Measurements from ENCODE around the gene MSH6. TPM values are rescaled to one million over a fixed set of nuclear protein-coding genes. Genes with fewer than 3 reads are reported as not detected.

Gene MSH6
- total and polyA plus RNA-seq, 9 of the 15 experiments (the other 6 are each of a cell fraction or from before 2014, with no cell fraction given): 15.3 to 147 (median 80.5) TPM

GRCh38 chr2:47741101-47741500 is 41.8 kb upstream of the MSH6 start (continued):
- TF ChIP-seq HNRNPH1 (optimal IDR thresholded peaks at IDR 0.05; ENCODE audit: low read depth, low read length): no peak

- Histone ChIP-seq H3K27ac (ENCODE audit: extremely low read depth, low read depth, low read length) (no peak overlapping the region), H3K9me1 (ENCODE audit: control insufficient read depth, insufficient read depth, low read length) (no peaks in the 10 kb centered on the region), H3K4me3 (no peak overlapping the region), H3K27me3 (ENCODE audit: control insufficient read depth in 2 of 2, insufficient read depth in 2 of 2, low read length in 2 of 2) (peaks cover 10 to 22% of the 10 kb centered on the region in 2 experiments; a peak in 4 of 5 replicates), H3K4me1 (replicated peaks in 1 of 2; ENCODE audit: control insufficient read depth in 2 of 2, insufficient read depth in 2 of 2, low read length in 2 of 2) (no peaks in the 10 kb centered on the region), H3K9ac (ENCODE audit: insufficient read depth in 1 of 2, low read depth in 2 of 2, low read length in 2 of 2) (no peak overlapping the region), H3K4me2 (ENCODE audit: insufficient read depth, low read length) (no peak overlapping the region), H3K9me3 (replicated peaks; ENCODE audit: control insufficient read depth, insufficient read depth, low read depth, low read length) (no peaks in the 10 kb centered on the region), H3K79me2 (ENCODE audit: control insufficient read depth, insufficient read depth, low read length) (no peaks in the 10 kb centered on the region), H2AFZ (ENCODE audit: low read depth, low read length) (no peak overlapping the region), H3K36me3 (ENCODE audit: control insufficient read depth, insufficient read depth, low read length) (no peaks in the 10 kb centered on the region), H4K20me1 (replicated peaks; ENCODE audit: control insufficient read depth, insufficient read depth, low read length) (no peaks in the 10 kb centered on the region)
- in situ Hi-C loops (cut with MboI): no loop called here
- 2% methylated on average over 3 of the region's 3 CpGs for WGBS (ENCODE audit: insufficient coverage, low coverage, missing lambda C conversion rate)
- ChIA-PET POLR2A (interaction anchor here (1.1 kb wide), 1 partner anchor 10 kb away, joined by 3 read pairs; no protein-coding TSS in a partner anchor), CTCF (ENCODE audit: low intra/inter-chr PET ratio) (no interaction called here)
- ATAC-seq (no peak), FAIRE-seq (no peak), DNase-seq (ENCODE audit: extremely low read depth in 1 of 4, low spot score in 3 of 4) (no peak)
- no TSS peak for BruUV-seq (replicated peaks)
- intact Hi-C loops (cut with micrococcal nuclease): no loop called here
- TF ChIP-seq, protein P1, sequence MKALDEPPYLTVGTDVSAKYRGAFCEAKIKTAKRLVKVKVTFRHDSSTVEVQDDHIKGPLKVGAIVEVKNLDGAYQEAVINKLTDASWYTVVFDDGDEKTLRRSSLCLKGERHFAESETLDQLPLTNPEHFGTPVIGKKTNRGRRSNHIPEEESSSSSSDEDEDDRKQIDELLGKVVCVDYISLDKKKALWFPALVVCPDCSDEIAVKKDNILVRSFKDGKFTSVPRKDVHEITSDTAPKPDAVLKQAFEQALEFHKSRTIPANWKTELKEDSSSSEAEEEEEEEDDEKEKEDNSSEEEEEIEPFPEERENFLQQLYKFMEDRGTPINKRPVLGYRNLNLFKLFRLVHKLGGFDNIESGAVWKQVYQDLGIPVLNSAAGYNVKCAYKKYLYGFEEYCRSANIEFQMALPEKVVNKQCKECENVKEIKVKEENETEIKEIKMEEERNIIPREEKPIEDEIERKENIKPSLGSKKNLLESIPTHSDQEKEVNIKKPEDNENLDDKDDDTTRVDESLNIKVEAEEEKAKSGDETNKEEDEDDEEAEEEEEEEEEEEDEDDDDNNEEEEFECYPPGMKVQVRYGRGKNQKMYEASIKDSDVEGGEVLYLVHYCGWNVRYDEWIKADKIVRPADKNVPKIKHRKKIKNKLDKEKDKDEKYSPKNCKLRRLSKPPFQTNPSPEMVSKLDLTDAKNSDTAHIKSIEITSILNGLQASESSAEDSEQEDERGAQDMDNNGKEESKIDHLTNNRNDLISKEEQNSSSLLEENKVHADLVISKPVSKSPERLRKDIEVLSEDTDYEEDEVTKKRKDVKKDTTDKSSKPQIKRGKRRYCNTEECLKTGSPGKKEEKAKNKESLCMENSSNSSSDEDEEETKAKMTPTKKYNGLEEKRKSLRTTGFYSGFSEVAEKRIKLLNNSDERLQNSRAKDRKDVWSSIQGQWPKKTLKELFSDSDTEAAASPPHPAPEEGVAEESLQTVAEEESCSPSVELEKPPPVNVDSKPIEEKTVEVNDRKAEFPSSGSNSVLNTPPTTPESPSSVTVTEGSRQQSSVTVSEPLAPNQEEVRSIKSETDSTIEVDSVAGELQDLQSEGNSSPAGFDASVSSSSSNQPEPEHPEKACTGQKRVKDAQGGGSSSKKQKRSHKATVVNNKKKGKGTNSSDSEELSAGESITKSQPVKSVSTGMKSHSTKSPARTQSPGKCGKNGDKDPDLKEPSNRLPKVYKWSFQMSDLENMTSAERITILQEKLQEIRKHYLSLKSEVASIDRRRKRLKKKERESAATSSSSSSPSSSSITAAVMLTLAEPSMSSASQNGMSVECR (CRISPR knock-in tag; IDR thresholded peaks at IDR 0.05): no peak
- no peak for TF ChIP-seq SRSF1 (IDR thresholded peaks at IDR 0.05; ENCODE audit: low read depth, low read length)
- TF ChIP-seq ZNF408 (CRISPR knock-in tag; IDR thresholded peaks at IDR 0.05; ENCODE audit: low read depth): no peak
- no peak for TF ChIP-seq FOXM1 (IDR thresholded peaks at IDR 0.05; ENCODE audit: low read depth)
- no peak for TF ChIP-seq FOXM1 (CRISPR knock-in tag; IDR thresholded peaks at IDR 0.05; ENCODE audit: low read depth)
- TF ChIP-seq ARHGAP35 (IDR thresholded peaks at IDR 0.05; ENCODE audit: partially characterized antibody): no peak
- no peak for TF ChIP-seq ETV6 (IDR thresholded peaks at IDR 0.05; ENCODE audit: borderline replicate concordance in 1 of 2, low read depth in 2 of 2, low read length in 1 of 2)
- no peak for TF ChIP-seq ETV6 (CRISPR knock-in tag; IDR thresholded peaks at IDR 0.05; ENCODE audit: borderline replicate concordance)
- no peak for TF ChIP-seq ZNF277 (CRISPR knock-in tag; IDR thresholded peaks at IDR 0.05; ENCODE audit: borderline replicate concordance)
- TF ChIP-seq ZNF134 (CRISPR knock-in tag; conservative IDR thresholded peaks at IDR 0.05): no peak
- TF ChIP-seq, protein P2, sequence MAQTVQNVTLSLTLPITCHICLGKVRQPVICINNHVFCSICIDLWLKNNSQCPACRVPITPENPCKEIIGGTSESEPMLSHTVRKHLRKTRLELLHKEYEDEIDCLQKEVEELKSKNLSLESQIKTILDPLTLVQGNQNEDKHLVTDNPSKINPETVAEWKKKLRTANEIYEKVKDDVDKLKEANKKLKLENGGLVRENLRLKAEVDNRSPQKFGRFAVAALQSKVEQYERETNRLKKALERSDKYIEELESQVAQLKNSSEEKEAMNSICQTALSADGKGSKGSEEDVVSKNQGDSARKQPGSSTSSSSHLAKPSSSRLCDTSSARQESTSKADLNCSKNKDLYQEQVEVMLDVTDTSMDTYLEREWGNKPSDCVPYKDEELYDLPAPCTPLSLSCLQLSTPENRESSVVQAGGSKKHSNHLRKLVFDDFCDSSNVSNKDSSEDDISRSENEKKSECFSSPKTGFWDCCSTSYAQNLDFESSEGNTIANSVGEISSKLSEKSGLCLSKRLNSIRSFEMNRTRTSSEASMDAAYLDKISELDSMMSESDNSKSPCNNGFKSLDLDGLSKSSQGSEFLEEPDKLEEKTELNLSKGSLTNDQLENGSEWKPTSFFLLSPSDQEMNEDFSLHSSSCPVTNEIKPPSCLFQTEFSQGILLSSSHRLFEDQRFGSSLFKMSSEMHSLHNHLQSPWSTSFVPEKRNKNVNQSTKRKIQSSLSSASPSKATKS (CRISPR knock-in tag; IDR thresholded peaks at IDR 0.05): no peak
Observed at GRCh38 chr2:47741637-47742036, 41.3 kb upstream of the MSH6 start.
